ENCODE results near the gene TNIP1. TPM values are rescaled to one million over a fixed set of nuclear protein-coding genes. Genes with fewer than 3 reads are reported as not detected.

The TNIP1 gene
- total RNA-seq, 1 donor from 2014 or later, result 37.1 TPM

DNA sequence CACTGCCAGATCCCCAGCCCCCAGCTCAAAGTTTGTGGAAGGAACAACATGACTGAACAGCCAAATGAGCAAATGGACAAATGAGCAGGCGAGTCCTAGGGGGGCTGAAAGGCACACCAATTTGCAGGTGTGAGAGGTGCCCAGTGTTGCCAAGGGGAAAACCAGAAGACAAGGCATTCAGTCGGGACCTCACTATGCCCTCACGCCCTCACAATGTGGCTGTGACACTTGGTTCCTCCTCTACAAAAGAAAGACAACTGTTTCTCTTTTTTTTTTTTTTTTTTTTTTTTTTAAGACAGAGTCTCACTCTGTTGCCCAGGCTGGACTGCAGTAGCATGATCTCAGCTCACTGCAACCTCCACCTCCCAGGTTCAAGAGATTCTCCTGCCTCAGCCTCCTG, 28.0 kb downstream of the TNIP1 start:
- Mint-ChIP-seq H3K9me3 (no peaks in the 10 kb centered on the region), H3K4me1 (no peaks in the 10 kb centered on the region), H3K27me3 (ENCODE audit: low read depth) (no peaks in the 10 kb centered on the region), H3K4me3 (no peak overlapping the region), H3K36me3 (ENCODE audit: low read depth) (no peaks in the 10 kb centered on the region), H3K27ac (ENCODE audit: unreplicated experiment) (no peak overlapping the region)
- DNase-seq (ENCODE audit: low read depth, low spot score), result no peak
- no peak for TF ChIP-seq CTCF (conservative IDR thresholded peaks at IDR 0.05)

GRCh38 chr5:151051931-151052608, 28.8 kb downstream of the TNIP1 start:
- no peak overlapping the region for H3K4me3 Mint-ChIP-seq
- no peaks in the 10 kb centered on the region for H3K27me3 Mint-ChIP-seq (ENCODE audit: low read depth)
- no peak overlapping the region for H3K27ac Mint-ChIP-seq (ENCODE audit: unreplicated experiment)
- H3K36me3 Mint-ChIP-seq (ENCODE audit: low read depth), result no peaks in the 10 kb centered on the region
- H3K4me1 Mint-ChIP-seq, result no peaks in the 10 kb centered on the region
- H3K9me3 Mint-ChIP-seq, result no peaks in the 10 kb centered on the region
- no peak for DNase-seq (ENCODE audit: low read depth, low spot score)
- TF ChIP-seq CTCF (conservative IDR thresholded peaks at IDR 0.05), result no peak

- Mint-ChIP-seq H3K9me3 (no peaks in the 10 kb centered on the region), H3K4me3 (no peak overlapping the region), H3K27ac (ENCODE audit: unreplicated experiment) (no peak overlapping the region), H3K4me1 (no peaks in the 10 kb centered on the region), H3K27me3 (ENCODE audit: low read depth) (no peaks in the 10 kb centered on the region), H3K36me3 (ENCODE audit: low read depth) (no peaks in the 10 kb centered on the region)
- DNase-seq (ENCODE audit: low read depth, low spot score), result peak; percentile 71
- TF ChIP-seq CTCF (conservative IDR thresholded peaks at IDR 0.05), result peak; percentile 83
Observed at GRCh38 chr5:151051066-151051930, 29.5 kb downstream of the TNIP1 start.

GRCh38 chr5:151048526-151048925, 32.3 kb downstream of the TNIP1 start:
- Mint-ChIP-seq H3K4me3 (no peak overlapping the region), H3K27me3 (ENCODE audit: low read depth) (no peaks in the 10 kb centered on the region), H3K27ac (ENCODE audit: unreplicated experiment) (no peak overlapping the region), H3K9me3 (no peaks in the 10 kb centered on the region), H3K36me3 (ENCODE audit: low read depth) (peaks cover 8% of the 10 kb centered on the region), H3K4me1 (no peaks in the 10 kb centered on the region)
- no peak for DNase-seq (ENCODE audit: low read depth, low spot score)
- peak; percentile 31 for TF ChIP-seq CTCF (conservative IDR thresholded peaks at IDR 0.05)

GRCh38 chr5:151047814-151048425, 32.9 kb downstream of the TNIP1 start:
- peaks cover 8% of the 10 kb centered on the region for H3K36me3 Mint-ChIP-seq (ENCODE audit: low read depth)
- H3K27ac Mint-ChIP-seq (ENCODE audit: unreplicated experiment), result no peak overlapping the region
- TF ChIP-seq CTCF (conservative IDR thresholded peaks at IDR 0.05), result peak; percentile 62
- H3K4me3 Mint-ChIP-seq, result no peak overlapping the region
- no peaks in the 10 kb centered on the region for H3K4me1 Mint-ChIP-seq
- no peak for DNase-seq (ENCODE audit: low read depth, low spot score)
- H3K9me3 Mint-ChIP-seq, result no peaks in the 10 kb centered on the region
- no peaks in the 10 kb centered on the region for H3K27me3 Mint-ChIP-seq (ENCODE audit: low read depth)

Measured in neural crest cell (in vitro differentiated cells).